H9 (cell line): ENCODE measurements around the gene ARID1A. TPM values are rescaled to one million over a fixed set of nuclear protein-coding genes. Genes with fewer than 3 reads are reported as not detected.

ENCODE experiments used
- DNase-seq: peaks from one replicate; pipeline ENCODE4 v3.0.0-alpha.2; 2017
- H2AFZ ChIP-seq: one replicate; pipeline ENCODE4 v1.6.1; 2013; ENCODE audit warnings: mild to moderate bottlenecking, low read length, control low read depth, moderate library complexity
- H2AK5ac ChIP-seq: 2 replicates; pipeline ENCODE4 v1.6.1; 2013; ENCODE audit warnings: low read length, control low read depth, mixed read lengths; ENCODE audit not compliant: insufficient read length
- H2BK120ac ChIP-seq: one replicate; pipeline ENCODE4 v1.6.1; 2013; ENCODE audit warnings: low read depth, mild to moderate bottlenecking, low read length, control low read depth, inconsistent platforms; ENCODE audit not compliant: poor library complexity, severe bottlenecking
- H2BK12ac ChIP-seq: 2 replicates; pipeline ENCODE4 v1.6.1; 2013; ENCODE audit warnings: low read length, control low read depth, mixed read lengths, low read depth; ENCODE audit not compliant: insufficient read length
- H2BK15ac ChIP-seq: 2 replicates; pipeline ENCODE4 v1.6.1; 2013; ENCODE audit warnings: low read depth, low read length, control low read depth
- H2BK20ac ChIP-seq: one replicate; pipeline ENCODE4 v1.6.1; 2013; ENCODE audit warnings: low read depth, mild to moderate bottlenecking, low read length, control low read depth, inconsistent platforms; ENCODE audit not compliant: poor library complexity, severe bottlenecking
- H2BK5ac ChIP-seq: 2 replicates; pipeline ENCODE4 v1.6.1; 2013; ENCODE audit warnings: low read length, control low read depth, mixed read lengths; ENCODE audit not compliant: insufficient read length
- H3K14ac ChIP-seq: 2 replicates; pipeline ENCODE4 v1.6.1; 2013; ENCODE audit warnings: low read length, control low read depth; ENCODE audit not compliant: insufficient read depth
- H3K18ac ChIP-seq: 2 replicates; pipeline ENCODE4 v1.6.1; 2013; ENCODE audit warnings: low read depth, mild to moderate bottlenecking, mixed read lengths, low read length, control low read depth; ENCODE audit not compliant: insufficient read length
- H3K23ac ChIP-seq: 2 replicates; pipeline ENCODE4 v1.6.1; 2013; ENCODE audit warnings: low read length, control low read depth, mixed read lengths, low read depth; ENCODE audit not compliant: insufficient read length
- H3K23me2 ChIP-seq: 2 replicates; pipeline ENCODE4 v1.6.1; 2013; ENCODE audit warnings: low read depth, mild to moderate bottlenecking, mixed read lengths, low read length, control low read depth; ENCODE audit not compliant: insufficient read length, poor library complexity, severe bottlenecking
- H3K27ac ChIP-seq: 2 replicates; pipeline ENCODE4 v1.5.1; 2013; ENCODE audit warnings: low read length, control low read depth, mixed read lengths, low read depth; ENCODE audit not compliant: insufficient read length
- H3K27me3 ChIP-seq: 2 replicates; pipeline ENCODE4 v1.6.1; 2013; ENCODE audit warnings: low read length, control low read depth, inconsistent platforms; ENCODE audit not compliant: insufficient read depth
- H3K4ac ChIP-seq: 2 replicates; pipeline ENCODE4 v1.6.1; 2013; ENCODE audit warnings: low read depth, mild to moderate bottlenecking, control low read depth, inconsistent platforms, low read length, moderate library complexity
- H3K4me1 ChIP-seq: 2 replicates; pipeline ENCODE4 v1.6.1; 2013; ENCODE audit warnings: low read length, control low read depth, inconsistent platforms; ENCODE audit not compliant: insufficient read depth
- H3K4me2 ChIP-seq: 2 replicates; pipeline ENCODE4 v1.6.1; 2013; ENCODE audit warnings: low read length, control low read depth, mixed read lengths; ENCODE audit not compliant: insufficient read length, insufficient read depth
- H3K56ac ChIP-seq: 2 replicates; pipeline ENCODE4 v1.6.1; 2013; ENCODE audit warnings: low read depth, mild to moderate bottlenecking, mixed read lengths, low read length, control low read depth; ENCODE audit not compliant: insufficient read length
- H3K79me1 ChIP-seq: 2 replicates; pipeline ENCODE4 v1.6.1; 2013; ENCODE audit warnings: low read depth, mild to moderate bottlenecking, moderate library complexity, low read length, control low read depth, inconsistent platforms; ENCODE audit not compliant: insufficient read depth, poor library complexity, severe bottlenecking
- H3K79me2 ChIP-seq: 2 replicates; pipeline ENCODE4 v1.6.1; 2013; ENCODE audit warnings: low read length, control low read depth, inconsistent platforms; ENCODE audit not compliant: insufficient read depth
- H3K9ac ChIP-seq: 2 replicates; pipeline ENCODE4 v1.6.1; 2013; ENCODE audit warnings: low read length, control low read depth, mixed read lengths; ENCODE audit not compliant: insufficient read length; ENCODE audit errors: extremely low read depth
- H3K9me3 ChIP-seq: one replicate; pipeline ENCODE4 v1.6.1; 2013; ENCODE audit warnings: low read depth, low read length, inconsistent platforms; ENCODE audit not compliant: control insufficient read depth
- H3T11ph ChIP-seq: one replicate; pipeline ENCODE4 v1.6.1; 2013; ENCODE audit warnings: mild to moderate bottlenecking, low read length, control low read depth, inconsistent platforms
- H4K20me1 ChIP-seq: one replicate; pipeline ENCODE4 v1.6.1; 2013; ENCODE audit not compliant: control insufficient read depth, insufficient read length, insufficient read depth
- H4K5ac ChIP-seq: 2 replicates; pipeline ENCODE4 v1.6.1; 2013; ENCODE audit warnings: low read depth, mild to moderate bottlenecking, mixed read lengths, low read length, control low read depth; ENCODE audit not compliant: insufficient read length
- H4K8ac ChIP-seq: replicated peaks from 2 replicates; pipeline ENCODE4 v1.6.1; 2013; ENCODE audit warnings: low read length, control low read depth, mixed read lengths, low read depth; ENCODE audit not compliant: insufficient read length
- H4K91ac ChIP-seq: 2 replicates; pipeline ENCODE4 v1.6.1; 2013; ENCODE audit warnings: low read depth, mild to moderate bottlenecking, moderate library complexity, mixed read lengths, low read length, control low read depth; ENCODE audit not compliant: insufficient read length
- H3K27ac Mint-ChIP-seq, 3 experiments: 2 replicates in 2 of 3; 3 replicates in 1 of 3; pipeline ENCODE4 v1.8.0; 2020 to 2021; ENCODE audit warnings: mixed read lengths in 3 of 3, mild to moderate bottlenecking in 1 of 3, moderate library complexity in 1 of 3
- H3K27me3 Mint-ChIP-seq: 2 replicates; pipeline ENCODE4 v1.8.0; 2021; ENCODE audit warnings: low read depth, mild to moderate bottlenecking, moderate library complexity, mixed read lengths
- H3K36me3 Mint-ChIP-seq, 3 experiments: 2 replicates in 2 of 3; 3 replicates in 1 of 3; pipeline ENCODE4 v1.8.0; 2020 to 2021; ENCODE audit warnings: low read depth in 3 of 3, mixed read lengths in 3 of 3; ENCODE audit not compliant: insufficient read depth in 1 of 3
- H3K4me1 Mint-ChIP-seq, 2 experiments: 2 replicates each; pipeline ENCODE4 v1.8.0; 2020; ENCODE audit warnings: mixed read lengths in 2 of 2
- H3K4me3 Mint-ChIP-seq, 2 experiments: 2 replicates in 1 of 2; 3 replicates in 1 of 2; pipeline ENCODE4 v1.8.0; 2020 to 2021; ENCODE audit warnings: mild to moderate bottlenecking in 2 of 2, mixed read lengths in 2 of 2, moderate library complexity in 1 of 2
- H3K9me3 Mint-ChIP-seq, 2 experiments: 2 replicates in 1 of 2; 3 replicates in 1 of 2; pipeline ENCODE4 v1.8.0; 2020; ENCODE audit warnings: mild to moderate bottlenecking in 2 of 2, mixed read lengths in 2 of 2, moderate library complexity in 1 of 2
- WGBS: extraction: QIAGEN DNeasy Blood & Tissue Kit; methylation state at CpG from one replicate; pipeline ENCODE4 v1.1.7; 2013; ENCODE audit warnings: missing lambda C conversion rate, low lambda C conversion rate, mixed read lengths; ENCODE audit not compliant: insufficient read length; ENCODE audit errors: extremely low coverage; 5-methylcytosine and 5-hydroxymethylcytosine counted together
- total RNA-seq: library from RNA; stranded (reverse); gene quantifications from 2 replicates; pipeline ENCODE4 v1.2.1, GENCODE V29; 2021
- TF ChIP-seq, protein P1 (sequence below): fragments of 200-600 bp; sonication (generic); conservative IDR thresholded peaks from 3 replicates; pipeline ENCODE4 v1.8.0; 2021; ENCODE audit warnings: antibody characterized with exemption, mild to moderate bottlenecking

Gene ARID1A
- total RNA-seq, 1 experiment from 2014 or later: 147 TPM

- Histone ChIP-seq H3K9me3 (no peaks in the 10 kb centered on the region), H2BK20ac (no peak overlapping the region), H2BK5ac (no peak overlapping the region), H3K27ac (no peak overlapping the region), H4K8ac (no peak overlapping the region), H2BK12ac (no peak overlapping the region), H3K9ac (no peak overlapping the region), H2AK5ac (no peak overlapping the region), H3K14ac (no peak overlapping the region), H3K79me2 (peaks cover 2% of the 10 kb centered on the region; the same call in 1 of the 2 replicates), H3K4ac (no peak overlapping the region), H3K27me3 (no peaks in the 10 kb centered on the region), H3K23me2 (no peaks in the 10 kb centered on the region), H3K4me2 (no peak overlapping the region), H4K91ac (no peak overlapping the region), H3T11ph (no peak overlapping the region), H3K56ac (no peak overlapping the region), H2BK120ac (no peak overlapping the region), H3K79me1 (no peaks in the 10 kb centered on the region), H3K23ac (no peak overlapping the region), H4K20me1 (no peaks in the 10 kb centered on the region), H3K4me1 (no peaks in the 10 kb centered on the region), H2AFZ (no peak overlapping the region), H2BK15ac (no peak overlapping the region), H4K5ac (no peak overlapping the region), H3K18ac (no peak overlapping the region)
- no peak for DNase-seq
- TF ChIP-seq, protein P1, sequence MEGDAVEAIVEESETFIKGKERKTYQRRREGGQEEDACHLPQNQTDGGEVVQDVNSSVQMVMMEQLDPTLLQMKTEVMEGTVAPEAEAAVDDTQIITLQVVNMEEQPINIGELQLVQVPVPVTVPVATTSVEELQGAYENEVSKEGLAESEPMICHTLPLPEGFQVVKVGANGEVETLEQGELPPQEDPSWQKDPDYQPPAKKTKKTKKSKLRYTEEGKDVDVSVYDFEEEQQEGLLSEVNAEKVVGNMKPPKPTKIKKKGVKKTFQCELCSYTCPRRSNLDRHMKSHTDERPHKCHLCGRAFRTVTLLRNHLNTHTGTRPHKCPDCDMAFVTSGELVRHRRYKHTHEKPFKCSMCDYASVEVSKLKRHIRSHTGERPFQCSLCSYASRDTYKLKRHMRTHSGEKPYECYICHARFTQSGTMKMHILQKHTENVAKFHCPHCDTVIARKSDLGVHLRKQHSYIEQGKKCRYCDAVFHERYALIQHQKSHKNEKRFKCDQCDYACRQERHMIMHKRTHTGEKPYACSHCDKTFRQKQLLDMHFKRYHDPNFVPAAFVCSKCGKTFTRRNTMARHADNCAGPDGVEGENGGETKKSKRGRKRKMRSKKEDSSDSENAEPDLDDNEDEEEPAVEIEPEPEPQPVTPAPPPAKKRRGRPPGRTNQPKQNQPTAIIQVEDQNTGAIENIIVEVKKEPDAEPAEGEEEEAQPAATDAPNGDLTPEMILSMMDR: no peak
- Mint-ChIP-seq H3K4me3 (no peak overlapping the region), H3K4me1 (no peaks in the 10 kb centered on the region), H3K36me3 (peaks cover 44 to 79% (median 78%) of the 10 kb centered on the region in 3 experiments; a peak in 6 of 7 replicates), H3K9me3 (no peaks in the 10 kb centered on the region; a peak in 1 of 5 replicates), H3K27ac (peak overlapping the region in 1 of 3 experiments; percentile 44; a peak in 2 of 7 replicates), H3K27me3 (no peaks in the 10 kb centered on the region)
- WGBS: no CpG with 5 or more reads among the region's 2 CpGs
Measured at GRCh38 chr1:26733982-26734381, 38.2 kb downstream of the ARID1A start.
